Dendritic cell treated with granulocyte-macrophage colony-stimulating factor and Interleukin-4, amounts not matched to agents 40 ng/mL and 50 ng/mL, for 4 days (primary cell): ENCODE measurements around the gene TBC1D4.

Source experiments
- H3K27ac Mint-ChIP-seq: one replicate; pipeline ENCODE4 v1.8.0; 2022; ENCODE audit warnings: mild to moderate bottlenecking, mixed read lengths
- H3K27me3 Mint-ChIP-seq: one replicate; pipeline ENCODE4 v1.8.0; 2022; ENCODE audit warnings: mild to moderate bottlenecking, mixed read lengths
- H3K36me3 Mint-ChIP-seq: one replicate; pipeline ENCODE4 v1.8.0; 2022; ENCODE audit warnings: low read depth, mixed read lengths
- H3K4me1 Mint-ChIP-seq: one replicate; pipeline ENCODE4 v1.8.0; 2022; ENCODE audit warnings: low read depth, mixed read lengths
- H3K4me3 Mint-ChIP-seq: one replicate; pipeline ENCODE4 v1.8.0; 2022; ENCODE audit warnings: mild to moderate bottlenecking, moderate library complexity, mixed read lengths
- H3K9me3 Mint-ChIP-seq: one replicate; pipeline ENCODE4 v1.8.0; 2022; ENCODE audit warnings: mixed read lengths
- intact Hi-C: fragments of 100-400 bp; cut with micrococcal nuclease; formaldehyde crosslinking; loops from one replicate; pipeline ENCODE4 v1.15.0; 2022

TBC1D4 gene

DNA sequence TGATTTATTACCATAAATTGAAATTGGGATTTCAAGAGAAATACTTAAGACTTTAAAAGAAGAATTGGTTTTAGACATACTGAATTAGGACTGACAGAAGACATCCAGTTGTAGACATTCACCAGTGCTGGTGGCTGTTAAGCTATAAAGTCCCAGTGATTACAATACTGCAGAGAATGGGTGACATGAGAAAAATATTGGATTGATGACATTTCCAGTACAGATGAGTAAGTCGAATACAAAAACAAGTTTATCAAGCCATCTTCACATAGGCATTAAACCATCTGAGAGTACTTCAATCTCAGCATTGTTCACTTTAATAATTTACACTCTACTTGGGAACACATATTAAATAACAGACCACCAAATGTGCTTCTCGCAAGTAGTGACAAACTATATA is 66.8 kb downstream of the TBC1D4 start:
- peaks cover 28% of the 10 kb centered on the region for H3K4me1 Mint-ChIP-seq
- H3K36me3 Mint-ChIP-seq = no peaks in the 10 kb centered on the region
- no peaks in the 10 kb centered on the region for H3K27me3 Mint-ChIP-seq
- peaks cover 3% of the 10 kb centered on the region for H3K9me3 Mint-ChIP-seq
- intact Hi-C loops = no loop called here
- H3K27ac Mint-ChIP-seq = no peak overlapping the region
- no peak overlapping the region for H3K4me3 Mint-ChIP-seq

DNA sequence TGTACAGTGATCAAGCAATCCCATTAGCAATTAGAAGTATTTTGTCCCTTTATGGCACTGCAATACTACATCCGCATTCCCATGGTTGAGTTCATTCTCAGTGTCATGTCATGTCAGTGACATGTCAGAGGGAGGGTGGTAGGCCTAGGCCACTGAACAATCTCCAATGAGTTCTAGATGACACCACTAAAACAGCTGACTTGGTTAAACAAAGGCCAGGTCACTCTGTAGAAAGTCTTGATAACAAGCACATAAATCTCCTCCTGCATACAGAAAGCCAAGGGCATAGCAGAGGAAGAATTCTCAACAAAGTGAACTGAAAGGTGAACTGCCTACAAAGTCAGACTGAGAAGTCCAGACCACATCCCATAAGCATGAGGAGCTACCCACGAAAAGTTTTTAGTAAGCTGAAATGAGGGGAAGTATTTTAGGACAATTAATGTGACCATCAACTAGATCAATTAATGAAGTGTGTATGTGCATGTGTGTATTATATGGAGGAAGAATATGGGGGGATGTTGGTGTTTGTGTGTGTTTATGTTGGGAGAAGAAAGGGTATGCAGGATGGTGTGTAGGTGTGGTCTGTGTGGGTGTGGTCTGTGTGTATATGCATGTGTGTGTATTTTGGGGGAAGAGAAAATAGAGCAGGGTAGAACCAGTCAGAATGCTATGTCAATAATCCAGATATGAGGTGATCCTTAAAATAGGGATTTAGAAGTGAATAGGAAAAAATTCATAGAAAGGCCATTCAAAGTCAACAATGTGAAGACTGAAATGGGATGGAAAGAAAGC is 67.7 kb downstream of the TBC1D4 start:
- intact Hi-C loops = no loop called here
- no peak overlapping the region for H3K27ac Mint-ChIP-seq

DNA sequence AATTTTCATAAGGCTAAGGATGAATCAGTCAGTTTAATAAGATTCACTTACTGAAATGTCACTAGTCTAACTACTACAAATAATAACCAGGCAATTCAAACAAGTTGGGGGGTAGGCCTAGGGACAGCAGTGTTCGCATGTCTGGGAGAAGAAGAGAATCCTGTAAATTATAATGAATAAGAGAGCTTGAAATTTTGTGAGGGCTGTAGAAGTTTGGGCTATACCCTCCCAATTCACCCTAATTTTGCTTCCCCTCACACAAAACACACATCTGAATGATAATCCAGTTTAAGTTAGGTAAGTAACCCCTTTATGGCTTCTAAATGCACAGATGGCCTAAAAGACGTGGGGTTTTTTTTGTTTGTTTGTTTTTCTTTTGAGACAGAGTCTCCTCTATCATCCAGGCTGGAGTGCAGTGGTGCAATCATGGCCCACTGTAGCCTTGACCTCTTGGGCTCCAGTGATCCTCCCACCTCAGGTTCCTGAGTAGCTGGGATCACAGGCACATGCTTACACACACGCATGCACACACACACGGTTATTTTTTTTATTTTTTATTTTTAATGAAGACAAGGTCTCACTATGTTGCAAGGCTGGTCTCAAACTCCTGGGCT is 69.9 kb downstream of the TBC1D4 start:
- H3K4me1 Mint-ChIP-seq = peaks cover 16% of the 10 kb centered on the region
- no peaks in the 10 kb centered on the region for H3K36me3 Mint-ChIP-seq
- intact Hi-C loops = no loop called here
- no peaks in the 10 kb centered on the region for H3K27me3 Mint-ChIP-seq
- peaks cover 7% of the 10 kb centered on the region for H3K9me3 Mint-ChIP-seq
- H3K27ac Mint-ChIP-seq = no peak overlapping the region
- H3K4me3 Mint-ChIP-seq = no peak overlapping the region

More for the DNA sequence above, 67.7 kb downstream of the TBC1D4 start:
- H3K4me3 Mint-ChIP-seq = no peak overlapping the region
- H3K27me3 Mint-ChIP-seq = no peaks in the 10 kb centered on the region
- peaks cover 7% of the 10 kb centered on the region for H3K9me3 Mint-ChIP-seq
- no peaks in the 10 kb centered on the region for H3K36me3 Mint-ChIP-seq
- H3K4me1 Mint-ChIP-seq = peaks cover 28% of the 10 kb centered on the region

DNA sequence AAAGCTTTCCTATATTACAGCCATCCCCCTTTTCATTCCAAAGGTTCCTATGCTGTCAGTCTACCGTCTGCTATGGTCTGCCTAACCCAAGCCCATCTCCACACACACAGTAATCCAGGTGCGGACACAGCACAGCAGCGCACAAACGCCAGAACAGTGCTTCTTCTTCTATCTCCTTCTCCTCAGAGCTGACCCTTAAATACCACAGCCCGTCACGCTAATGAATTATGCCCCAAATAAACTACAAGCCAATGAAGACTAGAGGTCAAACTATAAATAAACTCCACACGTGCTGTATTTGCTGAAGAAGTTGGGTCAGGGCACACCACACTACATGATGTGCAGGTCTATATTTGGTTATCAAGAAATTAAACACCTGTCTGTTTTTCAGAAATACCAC is 71.8 kb downstream of the TBC1D4 start:
- no peaks in the 10 kb centered on the region for H3K27me3 Mint-ChIP-seq
- intact Hi-C loops = no loop called here
- no peaks in the 10 kb centered on the region for H3K36me3 Mint-ChIP-seq
- no peak overlapping the region for H3K4me3 Mint-ChIP-seq
- H3K4me1 Mint-ChIP-seq = peaks cover 7% of the 10 kb centered on the region
- H3K9me3 Mint-ChIP-seq = peaks cover 7% of the 10 kb centered on the region
- no peak overlapping the region for H3K27ac Mint-ChIP-seq

DNA sequence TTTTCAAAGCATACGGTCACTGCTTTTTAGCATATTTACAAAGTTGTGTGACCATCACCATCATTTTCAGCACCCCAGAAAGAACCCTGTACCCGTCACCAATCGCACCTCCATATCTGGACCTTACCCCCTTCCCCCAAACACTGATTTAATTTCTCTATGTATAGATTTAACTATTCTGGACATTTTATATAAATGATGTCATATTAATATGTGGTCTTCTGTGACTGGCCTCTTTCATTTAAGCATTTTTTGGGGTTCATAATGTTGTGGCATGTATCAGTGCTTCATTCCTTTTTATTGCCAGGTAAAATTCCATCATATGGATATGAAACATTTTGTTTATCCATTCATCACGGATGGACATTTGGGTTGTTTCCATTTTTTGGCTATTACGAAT is 74.0 kb downstream of the TBC1D4 start:
- Mint-ChIP-seq H3K4me3 (no peak overlapping the region), H3K27me3 (no peaks in the 10 kb centered on the region), H3K9me3 (peaks cover 7% of the 10 kb centered on the region), H3K4me1 (no peaks in the 10 kb centered on the region), H3K27ac (no peak overlapping the region), H3K36me3 (no peaks in the 10 kb centered on the region)
- intact Hi-C loops = no loop called here

DNA sequence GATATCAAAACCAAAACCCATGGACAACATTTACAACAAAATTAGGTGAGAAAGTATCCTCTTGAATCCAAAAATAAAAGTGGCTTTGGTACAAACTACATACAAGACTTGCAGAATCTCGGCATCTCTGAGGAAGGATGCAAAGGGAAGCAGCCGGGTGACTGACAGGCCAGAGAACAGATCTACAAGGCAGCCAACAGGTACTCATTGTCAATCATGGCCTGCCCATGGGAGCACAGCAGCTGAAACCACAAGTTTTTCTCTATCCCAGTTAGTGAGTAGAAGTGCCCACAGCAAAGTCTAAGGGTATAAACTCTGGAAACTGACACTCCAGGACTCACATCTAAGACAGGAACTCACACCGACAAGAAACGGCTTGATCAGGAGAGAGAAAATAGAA is 74.5 kb downstream of the TBC1D4 start:
- no peaks in the 10 kb centered on the region for H3K27me3 Mint-ChIP-seq

DNA sequence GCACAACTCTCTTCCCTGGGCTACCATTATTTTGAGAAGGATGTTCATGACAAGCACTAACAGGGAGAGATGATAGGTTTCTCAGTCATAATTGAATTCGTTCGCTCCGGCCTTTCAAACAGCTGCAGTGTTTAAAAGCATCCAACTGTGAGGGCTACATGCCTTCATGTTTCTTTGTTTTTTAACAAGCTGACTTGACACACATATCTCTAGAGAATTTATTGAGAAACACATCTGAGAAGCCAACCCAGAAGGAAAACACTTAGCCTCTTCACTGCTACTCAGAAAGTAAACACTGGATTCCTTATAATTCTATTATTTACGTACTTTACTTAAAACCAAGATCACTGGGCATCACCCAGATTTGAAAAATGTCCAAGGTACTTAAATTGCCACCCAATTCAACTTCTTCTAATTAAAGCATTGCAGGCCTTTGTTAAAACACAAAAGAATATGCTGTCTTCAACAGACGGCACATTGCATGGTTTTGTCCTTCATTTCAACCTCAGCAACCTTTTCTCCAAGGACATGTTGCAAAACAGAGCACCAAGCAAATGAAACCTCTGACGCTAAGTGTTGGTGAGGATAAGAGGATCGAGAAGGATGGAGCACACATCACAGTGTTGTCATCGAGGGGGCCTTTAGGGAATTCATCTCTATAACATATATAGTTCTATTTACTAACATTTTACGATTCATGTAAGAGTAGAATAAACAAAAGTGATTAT is 75.8 kb downstream of the TBC1D4 start:
- no peaks in the 10 kb centered on the region for H3K27me3 Mint-ChIP-seq
- no peaks in the 10 kb centered on the region for H3K4me1 Mint-ChIP-seq
- no peak overlapping the region for H3K4me3 Mint-ChIP-seq
- H3K36me3 Mint-ChIP-seq = no peaks in the 10 kb centered on the region
- H3K27ac Mint-ChIP-seq = no peak overlapping the region
- intact Hi-C loops = no loop called here
- H3K9me3 Mint-ChIP-seq = peaks cover 7% of the 10 kb centered on the region

More for the DNA sequence above, 74.5 kb downstream of the TBC1D4 start:
- Mint-ChIP-seq H3K27ac (no peak overlapping the region), H3K9me3 (peaks cover 7% of the 10 kb centered on the region), H3K4me3 (no peak overlapping the region), H3K36me3 (no peaks in the 10 kb centered on the region), H3K4me1 (no peaks in the 10 kb centered on the region)
- intact Hi-C loops = no loop called here

DNA sequence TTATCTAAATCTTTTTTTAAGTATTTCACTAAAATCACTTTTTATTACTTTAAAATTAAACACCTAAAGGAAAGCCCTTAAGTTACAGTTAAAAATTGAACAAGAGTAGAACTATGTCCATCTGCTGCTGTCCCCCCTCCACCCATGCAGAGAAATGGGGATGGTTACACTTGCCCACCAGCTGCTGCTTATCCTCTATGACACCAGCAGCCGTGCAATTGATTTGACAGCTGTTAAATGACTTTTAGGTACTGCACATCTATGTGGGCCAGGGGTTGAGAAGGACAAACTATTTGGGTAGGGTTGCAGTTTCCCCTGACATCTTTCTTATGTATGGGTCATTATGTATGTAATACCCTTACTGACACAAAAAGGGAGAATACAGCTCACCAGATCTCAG is 77.2 kb downstream of the TBC1D4 start:
- intact Hi-C loops = no loop called here
- H3K36me3 Mint-ChIP-seq = no peaks in the 10 kb centered on the region

DNA sequence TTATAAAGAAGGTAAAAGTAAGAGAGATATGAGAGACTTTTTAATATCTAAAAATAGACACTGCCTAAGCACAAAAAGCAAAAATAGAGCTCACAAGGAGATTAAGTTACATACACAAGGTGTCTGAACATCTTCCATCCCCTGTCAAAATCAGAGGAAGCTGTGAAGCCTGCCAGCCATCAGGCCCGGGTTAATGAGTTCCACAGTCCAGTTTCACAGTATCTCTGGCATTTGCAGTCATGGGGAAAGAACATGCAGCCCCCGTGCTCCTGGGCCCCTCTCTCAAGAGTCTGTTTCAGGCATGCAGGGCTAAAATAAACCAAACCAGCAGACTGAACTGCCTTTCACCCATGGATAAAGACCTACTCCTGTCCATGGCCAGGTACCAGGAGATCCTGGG is 79.2 kb downstream of the TBC1D4 start:
- no peak overlapping the region for H3K4me3 Mint-ChIP-seq
- H3K27ac Mint-ChIP-seq = no peak overlapping the region
- H3K36me3 Mint-ChIP-seq = no peaks in the 10 kb centered on the region
- no peaks in the 10 kb centered on the region for H3K27me3 Mint-ChIP-seq
- intact Hi-C loops = no loop called here
- H3K9me3 Mint-ChIP-seq = peaks cover 6% of the 10 kb centered on the region
- no peaks in the 10 kb centered on the region for H3K4me1 Mint-ChIP-seq

More for the DNA sequence above, 77.2 kb downstream of the TBC1D4 start:
- H3K9me3 Mint-ChIP-seq = no peaks in the 10 kb centered on the region
- no peak overlapping the region for H3K4me3 Mint-ChIP-seq
- no peak overlapping the region for H3K27ac Mint-ChIP-seq
- H3K4me1 Mint-ChIP-seq = no peaks in the 10 kb centered on the region
- no peaks in the 10 kb centered on the region for H3K27me3 Mint-ChIP-seq

DNA sequence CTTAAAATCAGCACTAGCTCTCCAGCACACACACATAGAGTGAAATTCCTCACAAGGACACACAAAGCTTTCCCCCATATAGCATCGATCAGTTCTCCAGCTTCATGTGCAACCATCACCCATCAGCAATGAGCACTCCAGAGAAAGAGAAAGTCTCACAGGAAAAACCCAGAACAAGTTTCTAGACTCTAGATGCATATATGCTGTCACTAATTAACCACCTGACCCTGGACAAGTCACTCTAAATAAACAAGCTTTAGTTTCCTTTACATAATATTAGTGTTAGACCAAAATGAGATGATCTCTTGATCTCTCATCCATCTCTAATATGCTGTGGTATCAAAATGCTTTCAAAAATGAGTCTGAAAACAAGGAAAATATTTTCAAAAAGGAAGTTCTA is 81.2 kb downstream of the TBC1D4 start:
- intact Hi-C loops = no loop called here
- Mint-ChIP-seq H3K27me3 (no peaks in the 10 kb centered on the region), H3K36me3 (no peaks in the 10 kb centered on the region), H3K9me3 (peaks cover 6% of the 10 kb centered on the region), H3K27ac (no peak overlapping the region), H3K4me3 (no peak overlapping the region), H3K4me1 (no peaks in the 10 kb centered on the region)

DNA sequence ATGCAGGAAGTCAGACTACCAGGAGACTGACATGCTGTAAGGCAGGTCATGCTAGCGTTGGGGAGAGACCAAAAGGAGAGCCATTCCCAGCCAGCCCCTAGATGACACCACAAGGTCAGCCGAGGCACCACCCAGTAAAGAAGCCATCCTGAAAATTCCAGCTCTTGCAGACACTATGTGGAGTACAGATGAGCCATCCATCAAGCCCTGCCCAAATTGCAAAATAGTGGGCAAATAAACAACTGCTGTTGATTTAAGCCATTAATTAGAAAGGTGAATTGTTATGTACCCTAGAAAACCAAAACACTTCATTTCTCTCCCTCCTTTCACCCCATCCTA is 82.1 kb downstream of the TBC1D4 start:
- H3K4me3 Mint-ChIP-seq = no peak overlapping the region
- peaks cover 6% of the 10 kb centered on the region for H3K9me3 Mint-ChIP-seq
- no peak overlapping the region for H3K27ac Mint-ChIP-seq
- intact Hi-C loops = no loop called here
- H3K4me1 Mint-ChIP-seq = no peaks in the 10 kb centered on the region
- no peaks in the 10 kb centered on the region for H3K27me3 Mint-ChIP-seq
- H3K36me3 Mint-ChIP-seq = no peaks in the 10 kb centered on the region

DNA sequence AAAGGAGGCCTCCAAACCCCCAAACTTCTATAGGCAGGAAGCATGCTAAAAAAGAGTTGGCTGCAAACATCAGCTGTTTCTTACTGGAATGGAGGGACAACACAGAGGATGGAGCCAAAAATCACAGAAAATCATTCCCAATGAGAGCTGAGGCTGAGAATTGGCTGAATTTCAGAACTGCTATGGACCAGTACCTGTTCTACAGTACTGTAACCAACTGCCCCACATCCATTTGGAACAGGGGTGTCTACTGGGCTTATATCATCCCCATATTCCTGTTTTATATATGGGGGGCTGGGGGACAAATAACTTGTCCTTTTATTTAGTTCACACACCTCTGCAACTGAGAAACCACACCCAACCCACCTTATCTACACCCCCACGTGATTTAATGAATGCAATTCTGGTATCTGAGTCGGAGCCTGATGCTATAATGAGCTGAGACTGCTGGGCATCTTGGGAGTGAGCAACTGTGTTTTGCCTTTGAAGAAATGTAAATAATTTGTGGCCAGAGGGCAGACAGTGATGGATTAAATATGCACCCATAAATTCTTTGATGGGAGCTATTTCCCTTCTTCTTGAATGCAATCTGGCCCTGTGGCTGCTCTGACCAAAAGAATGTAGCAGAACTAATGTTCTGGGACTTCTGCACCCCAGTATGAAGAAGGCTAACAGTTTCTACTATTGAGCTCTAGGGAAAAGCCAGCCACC is 82.6 kb downstream of the TBC1D4 start:
- intact Hi-C loops = no loop called here
- H3K4me1 Mint-ChIP-seq = no peaks in the 10 kb centered on the region
- H3K36me3 Mint-ChIP-seq = no peaks in the 10 kb centered on the region
- no peaks in the 10 kb centered on the region for H3K27me3 Mint-ChIP-seq
- H3K4me3 Mint-ChIP-seq = no peak overlapping the region
- H3K27ac Mint-ChIP-seq = no peak overlapping the region
- peaks cover 6% of the 10 kb centered on the region for H3K9me3 Mint-ChIP-seq

DNA sequence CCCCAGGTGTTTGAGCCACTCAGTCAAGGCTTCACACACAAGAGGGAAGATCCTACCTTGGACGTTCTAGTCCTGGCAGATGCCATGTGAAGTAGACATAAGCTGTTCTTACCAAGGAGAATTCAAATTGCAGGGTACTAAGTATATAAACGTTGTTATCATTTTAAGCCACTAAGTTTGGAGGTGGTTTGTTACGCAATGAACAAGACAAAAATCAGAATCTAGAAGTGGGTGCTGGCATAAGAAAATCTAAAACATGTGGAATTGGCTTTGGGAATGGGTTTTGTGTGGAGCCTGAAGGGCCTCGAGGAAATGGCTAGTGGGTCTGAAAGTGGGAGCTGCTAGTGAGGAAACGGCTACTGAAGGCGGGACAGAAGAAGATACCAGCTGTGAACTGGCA is 83.9 kb downstream of the TBC1D4 start:
- no peak overlapping the region for H3K4me3 Mint-ChIP-seq
- H3K27me3 Mint-ChIP-seq = no peaks in the 10 kb centered on the region
- peaks cover 6% of the 10 kb centered on the region for H3K9me3 Mint-ChIP-seq
- intact Hi-C loops = no loop called here
- no peaks in the 10 kb centered on the region for H3K36me3 Mint-ChIP-seq
- no peak overlapping the region for H3K27ac Mint-ChIP-seq
- no peaks in the 10 kb centered on the region for H3K4me1 Mint-ChIP-seq

DNA sequence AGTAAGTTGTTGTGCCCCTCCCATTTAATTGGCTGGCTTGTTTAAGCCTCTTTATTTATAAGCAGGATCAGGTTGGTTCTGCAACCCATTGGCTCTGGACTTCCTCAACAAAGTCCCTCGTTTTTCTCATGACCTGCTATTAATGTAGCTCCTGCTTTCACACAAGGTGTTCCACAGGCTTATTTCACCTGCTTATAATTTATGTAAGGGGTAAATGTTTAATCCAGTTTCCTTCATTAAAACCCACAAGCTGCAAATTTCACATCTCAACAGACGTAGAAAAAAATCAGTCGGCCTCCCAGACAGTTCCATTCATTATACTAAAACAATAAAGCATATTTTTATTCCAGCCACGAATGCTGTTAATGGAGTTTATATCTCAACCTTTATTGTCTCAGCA is 86.1 kb downstream of the TBC1D4 start:
- H3K27me3 Mint-ChIP-seq = no peaks in the 10 kb centered on the region

More for the DNA sequence above, 86.1 kb downstream of the TBC1D4 start:
- H3K4me3 Mint-ChIP-seq = no peak overlapping the region
- intact Hi-C loops = no loop called here
- no peaks in the 10 kb centered on the region for H3K4me1 Mint-ChIP-seq
- H3K9me3 Mint-ChIP-seq = peaks cover 6% of the 10 kb centered on the region
- no peak overlapping the region for H3K27ac Mint-ChIP-seq
- H3K36me3 Mint-ChIP-seq = no peaks in the 10 kb centered on the region
